HepG2 (cell line): ENCODE results near the gene USP9Y. TPM values are rescaled to one million over a fixed set of nuclear protein-coding genes. Genes with fewer than 3 reads are reported as not detected.

ENCODE experiments used
- ATAC-seq: fragments of 200-7000 bp; cut with Tn5 transposase; 3 replicates; pipeline ENCODE4 v1.9.1; 2020; ENCODE audit warnings: mild to moderate bottlenecking, moderate library complexity
- BruUV-seq: library from RNA; stranded (reverse); fragments of 400-500 nt; replicated peaks from 2 replicates; lab custom pipeline; 2021; lab: Mats Ljungman, UMichigan
- CTCF ChIA-PET: fragments of 300-600 bp; formaldehyde crosslinking; extraction: SDS; loops from one replicate; lab custom pipeline; 2021; ENCODE audit warnings: low total read pairs, inconsistent platforms, low intra/inter-chr PET ratio; lab: Yijun Ruan, JAX
- POLR2A ChIA-PET: fragments of 350-600 bp; sonication (Branson Sonifier 250); formaldehyde crosslinking; loops from one replicate; lab custom pipeline; 2020; ENCODE audit warnings: antibody characterized with exemption, inconsistent platforms; lab: Yijun Ruan, JAX
- DNase-seq: peaks from one replicate; pipeline ENCODE4 v3.0.0-alpha.2; 2015; ENCODE audit warnings: low spot score
- FAIRE-seq: peaks from 3 replicates; lab custom pipeline; 2011; peaks lifted over from hg19 to GRCh38; lab: Jason Lieb, UNC
- H2AFZ ChIP-seq: one replicate; pipeline ENCODE4 v1.6.1; 2011; ENCODE audit warnings: low read length, inconsistent platforms
- H3K27ac ChIP-seq: fragments of 300-600 bp; 3 replicates; pipeline ENCODE4 v1.8.0; 2011; ENCODE audit warnings: mixed run types, mild to moderate bottlenecking, mixed read lengths, low read length, inconsistent platforms; ENCODE audit not compliant: insufficient read depth; ENCODE audit errors: extremely low read length
- H3K27me3 ChIP-seq, 2 experiments: fragments of 200-600 bp in 1 of 2; 2 replicates in 1 of 2; 3 replicates in 1 of 2; pipeline versions ENCODE4 v1.6.0 to v1.8.0; 2011; ENCODE audit warnings: low read length in 2 of 2, mild to moderate bottlenecking in 2 of 2, moderate library complexity in 2 of 2, inconsistent platforms in 1 of 2; ENCODE audit not compliant: insufficient read depth in 2 of 2, control insufficient read depth in 1 of 2
- H3K36me3 ChIP-seq, 2 experiments: fragments of 200-600 bp in 1 of 2; replicated peaks in 1 of 2; 2 replicates in 1 of 2; 3 replicates in 1 of 2; pipeline versions ENCODE4 v1.5.1 to v1.8.0; 2011; ENCODE audit warnings: low read length in 2 of 2, inconsistent platforms in 1 of 2; ENCODE audit not compliant: insufficient read depth in 2 of 2, control insufficient read depth in 1 of 2
- H3K4me1 ChIP-seq: 2 replicates; pipeline ENCODE4 v1.5.1; 2012; ENCODE audit warnings: low read length, inconsistent platforms; ENCODE audit not compliant: insufficient read depth
- H3K4me2 ChIP-seq: 2 replicates; pipeline ENCODE4 v1.6.0; 2011; ENCODE audit warnings: low read depth, low read length, inconsistent platforms
- H3K4me3 ChIP-seq, 3 experiments: fragments of 200-600 bp in 1 of 3; sonication (generic), shearing (Covaris generic) in 1 of 3; replicated peaks in 1 of 3; 2 replicates each; pipeline ENCODE4 v1.5.1; 2011 to 2016; ENCODE audit warnings: low read length in 3 of 3, inconsistent platforms in 2 of 3, low read depth in 2 of 3, mild to moderate bottlenecking in 2 of 3, control low read depth in 1 of 3, mixed read lengths in 1 of 3; ENCODE audit not compliant: insufficient read depth in 1 of 3
- H3K79me2 ChIP-seq: one replicate; pipeline ENCODE4 v1.6.1; 2011; ENCODE audit warnings: low read length, inconsistent platforms; ENCODE audit not compliant: insufficient read depth
- H3K9ac ChIP-seq: 2 replicates; pipeline ENCODE4 v1.6.0; 2011; ENCODE audit warnings: mild to moderate bottlenecking, low read depth, low read length, inconsistent platforms; ENCODE audit not compliant: insufficient read depth
- H3K9me3 ChIP-seq: 2 replicates; pipeline ENCODE4 v1.5.1; 2012; ENCODE audit warnings: mild to moderate bottlenecking, low read length
- H4K20me1 ChIP-seq: 2 replicates; pipeline ENCODE4 v1.6.0; 2011; ENCODE audit warnings: inconsistent platforms, mild to moderate bottlenecking, low read length, moderate library complexity; ENCODE audit not compliant: insufficient read depth
- ARNTL ChIP-seq: sonication (generic); formaldehyde crosslinking; IDR thresholded peaks from 2 replicates; pipeline ENCODE4 v1.4.0; 2020; ENCODE audit warnings: mild to moderate bottlenecking, missing genetic modification reagents
- BORCS8-MEF2B ChIP-seq: sonication (generic); formaldehyde crosslinking; IDR thresholded peaks from 2 replicates; pipeline ENCODE4 v1.8.0; 2022; ENCODE audit warnings: mild to moderate bottlenecking, missing genetic modification reagents
- ISL2 ChIP-seq: sonication (generic); formaldehyde crosslinking; IDR thresholded peaks from 2 replicates; pipeline ENCODE4 v1.5.0; 2020; ENCODE audit warnings: missing genetic modification reagents
- PAX8 ChIP-seq: sonication (generic); formaldehyde crosslinking; IDR thresholded peaks from 2 replicates; pipeline ENCODE4 v1.8.0; 2022; ENCODE audit warnings: mild to moderate bottlenecking, missing genetic modification reagents, borderline replicate concordance
- SAFB2 ChIP-seq: sonication (generic); formaldehyde crosslinking; IDR thresholded peaks from 2 replicates; pipeline ENCODE4 v1.5.1; 2020; ENCODE audit warnings: missing genetic modification reagents, low read depth, mild to moderate bottlenecking, borderline replicate concordance
- SIX4 ChIP-seq: sonication (generic); formaldehyde crosslinking; IDR thresholded peaks from 2 replicates; pipeline ENCODE4 v1.4.0; 2020; ENCODE audit warnings: missing genetic modification reagents
- SMAD1 ChIP-seq: sonication (generic); formaldehyde crosslinking; IDR thresholded peaks from 2 replicates; pipeline ENCODE4 v1.4.0; 2020; ENCODE audit warnings: missing genetic modification reagents, low read depth, mild to moderate bottlenecking, borderline replicate concordance
- SOX13 ChIP-seq, 3 experiments: fragments of 450-650 bp in 1 of 3; sonication (generic) in 1 of 3; formaldehyde crosslinking in 1 of 3; IDR thresholded peaks in 2 of 3; conservative IDR thresholded peaks in 1 of 3; 2 replicates each; pipeline versions ENCODE4 v1.5.0 to v1.6.1; 2016 to 2020; ENCODE audit warnings: antibody characterized with exemption in 1 of 3, mild to moderate bottlenecking in 1 of 3, missing compliant biosample characterization in 1 of 3, missing genetic modification reagents in 1 of 3, moderate library complexity in 1 of 3
- SOX5 ChIP-seq: IDR thresholded peaks from 2 replicates; pipeline ENCODE4 v1.6.1; 2016; ENCODE audit warnings: borderline replicate concordance
- THYN1 ChIP-seq: sonication (generic); formaldehyde crosslinking; IDR thresholded peaks from 2 replicates; pipeline ENCODE4 v1.8.1; 2023; ENCODE audit warnings: low read depth, mild to moderate bottlenecking, moderate library complexity, missing genetic modification reagents, borderline replicate concordance
- ZNF337 ChIP-seq: sonication (generic); formaldehyde crosslinking; IDR thresholded peaks from 2 replicates; pipeline ENCODE4 v1.5.1; 2020; ENCODE audit warnings: missing genetic modification reagents, low read depth, mild to moderate bottlenecking, borderline replicate concordance
- ZNF547 ChIP-seq: sonication (generic); formaldehyde crosslinking; IDR thresholded peaks from 2 replicates; pipeline ENCODE4 v1.5.1; 2020; ENCODE audit warnings: mild to moderate bottlenecking, missing genetic modification reagents
- ZNF619 ChIP-seq: sonication (generic); formaldehyde crosslinking; IDR thresholded peaks from 2 replicates; pipeline ENCODE4 v1.4.0; 2020; ENCODE audit warnings: mild to moderate bottlenecking, missing genetic modification reagents
- WGBS: methylation state at CpG from one replicate; pipeline ENCODE4 v1.1.6; 2017; ENCODE audit warnings: low lambda C conversion rate; 5-methylcytosine and 5-hydroxymethylcytosine counted together
- in situ Hi-C: cut with HindIII; loops from 2 replicates; pipeline ENCODE4 v1.10.0; 2017; ENCODE audit warnings: low pct_unique_long_range_greater_than_20kb; ENCODE audit not compliant: extremely low pct_ligation_motif_present
- intact Hi-C: fragments of 100-400 bp; cut with micrococcal nuclease; formaldehyde crosslinking; loops from one replicate; pipeline ENCODE4 v1.10.0; 2022; ENCODE audit not compliant: unreplicated experiment
- polyA plus RNA-seq, 8 experiments: library from polyadenylated mRNA; depleted of rRNA in 3 of 8; stranded (reverse) in 7 of 8; unstranded in 1 of 8; fragments of >200 nt; fragmentation: Illumina TruSeq in 4 of 8; extraction: Trizol in 4 of 8; gene quantifications; 2 replicates each; pipeline versions ENCODE4 v1.2.1 to v1.2.3, GENCODE V29; 2011 to 2016; ENCODE audit warnings: low read depth in 4 of 8, missing spikeins in 1 of 8, mixed read lengths in 1 of 8; ENCODE audit not compliant: insufficient read depth in 1 of 8
- total RNA-seq, 5 experiments: library from RNA; depleted of rRNA; stranded (reverse); fragments of >200 nt; fragmentation: Illumina TruSeq; extraction: Trizol; gene quantifications; 2 replicates each; pipeline ENCODE4 v1.2.3, GENCODE V29; 2016; ENCODE audit warnings: low read depth in 1 of 5
- TF ChIP-seq, protein P1 (sequence below): sonication (generic); formaldehyde crosslinking; IDR thresholded peaks from 2 replicates; pipeline ENCODE4 v1.4.0; 2020; ENCODE audit warnings: missing genetic modification reagents
- TF ChIP-seq, protein P2 (sequence below): sonication (generic); formaldehyde crosslinking; IDR thresholded peaks from 2 replicates; pipeline ENCODE4 v1.5.0; 2020; ENCODE audit warnings: missing genetic modification reagents
- TF ChIP-seq, protein P3 (sequence below): IDR thresholded peaks from 2 replicates; pipeline ENCODE4 v1.6.1; 2016; ENCODE audit warnings: mild to moderate bottlenecking
- TF ChIP-seq, protein P4 (sequence below): sonication (generic); formaldehyde crosslinking; IDR thresholded peaks from 2 replicates; pipeline ENCODE4 v1.8.1; 2023; ENCODE audit warnings: mild to moderate bottlenecking, moderate library complexity, missing genetic modification reagents
- TF ChIP-seq, protein P5 (sequence below): sonication (generic); formaldehyde crosslinking; IDR thresholded peaks from 2 replicates; pipeline ENCODE4 v1.4.0; 2020; ENCODE audit warnings: mild to moderate bottlenecking, missing genetic modification reagents

The USP9Y gene
- total and polyA plus RNA-seq, 2 of the 13 experiments (the other 11 are each of a cell fraction or from before 2014, with no cell fraction given) = 14.6 to 41.9 TPM

DNA sequence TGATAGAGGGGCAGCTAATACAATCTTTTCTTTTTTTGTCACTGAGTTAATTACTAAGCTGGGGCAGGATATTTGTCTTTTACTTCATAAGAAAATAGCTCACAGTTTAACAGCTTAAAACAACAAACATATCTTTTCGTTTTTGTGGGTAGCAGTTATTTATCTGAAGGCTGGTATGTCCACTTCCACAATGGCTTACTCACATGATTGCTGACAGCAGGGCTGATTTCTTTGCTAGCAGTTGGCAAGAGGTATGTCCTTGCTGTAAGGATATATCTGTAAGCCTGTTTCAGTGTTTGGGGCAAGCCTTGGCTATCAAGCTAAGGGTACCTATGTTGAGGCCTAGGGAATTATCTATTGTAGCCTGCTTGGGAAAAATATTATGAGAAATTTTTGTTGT, 1.1 kb downstream of the USP9Y start:
- peaks cover 0 to 1% of the 10 kb centered on the region in 2 experiments; a peak in 1 of 5 replicates for H3K36me3 ChIP-seq
- FAIRE-seq = no peak
- H3K4me1 ChIP-seq = peaks cover 77% of the 10 kb centered on the region
- ATAC-seq = no peak; the same call in 2 of the 3 replicates
- no peak overlapping the region for H3K4me3 ChIP-seq
- no peak overlapping the region for H3K9ac ChIP-seq
- in situ Hi-C loops = no loop called here
- no peaks in the 10 kb centered on the region for H3K9me3 ChIP-seq
- no peaks in the 10 kb centered on the region for H3K27me3 ChIP-seq
- H3K27ac ChIP-seq = peak overlapping the region; percentile 35
- no peak overlapping the region for H2AFZ ChIP-seq
- H3K4me2 ChIP-seq = no peak overlapping the region
- H3K79me2 ChIP-seq = peaks cover 4% of the 10 kb centered on the region
- TF ChIP-seq, protein P1, sequence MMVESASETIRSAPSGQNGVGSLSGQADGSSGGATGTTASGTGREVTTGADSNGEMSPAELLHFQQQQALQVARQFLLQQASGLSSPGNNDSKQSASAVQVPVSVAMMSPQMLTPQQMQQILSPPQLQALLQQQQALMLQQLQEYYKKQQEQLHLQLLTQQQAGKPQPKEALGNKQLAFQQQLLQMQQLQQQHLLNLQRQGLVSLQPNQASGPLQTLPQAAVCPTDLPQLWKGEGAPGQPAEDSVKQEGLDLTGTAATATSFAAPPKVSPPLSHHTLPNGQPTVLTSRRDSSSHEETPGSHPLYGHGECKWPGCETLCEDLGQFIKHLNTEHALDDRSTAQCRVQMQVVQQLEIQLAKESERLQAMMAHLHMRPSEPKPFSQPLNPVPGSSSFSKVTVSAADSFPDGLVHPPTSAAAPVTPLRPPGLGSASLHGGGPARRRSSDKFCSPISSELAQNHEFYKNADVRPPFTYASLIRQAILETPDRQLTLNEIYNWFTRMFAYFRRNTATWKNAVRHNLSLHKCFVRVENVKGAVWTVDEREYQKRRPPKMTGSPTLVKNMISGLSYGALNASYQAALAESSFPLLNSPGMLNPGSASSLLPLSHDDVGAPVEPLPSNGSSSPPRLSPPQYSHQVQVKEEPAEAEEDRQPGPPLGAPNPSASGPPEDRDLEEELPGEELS (CRISPR knock-in tag) = peak; percentile 18; the same call in 1 of the 2 replicates
- TF ChIP-seq ZNF337 (CRISPR knock-in tag) (no peak), SOX5 (CRISPR knock-in tag) (peak; percentile 53; the same call in 1 of the 2 replicates), ZNF619 (no peak), BORCS8-MEF2B (CRISPR knock-in tag) (no peak), THYN1 (CRISPR knock-in tag) (no peak), SAFB2 (no peak), SOX13 (IDR thresholded peaks at IDR 0.05) (no peak), SOX13 (CRISPR knock-in tag; conservative IDR thresholded peaks at IDR 0.05 in 1 of 2, IDR thresholded peaks at IDR 0.05 in 1 of 2) (peak in 1 of 2 experiments; percentile 28; a peak in 1 of 4 replicates), ARNTL (CRISPR knock-in tag) (no peak), ISL2 (CRISPR knock-in tag) (no peak), PAX8 (no peak), SMAD1 (CRISPR knock-in tag) (no peak), SIX4 (CRISPR knock-in tag) (no peak), ZNF547 (CRISPR knock-in tag) (no peak)
- TF ChIP-seq, protein P2, sequence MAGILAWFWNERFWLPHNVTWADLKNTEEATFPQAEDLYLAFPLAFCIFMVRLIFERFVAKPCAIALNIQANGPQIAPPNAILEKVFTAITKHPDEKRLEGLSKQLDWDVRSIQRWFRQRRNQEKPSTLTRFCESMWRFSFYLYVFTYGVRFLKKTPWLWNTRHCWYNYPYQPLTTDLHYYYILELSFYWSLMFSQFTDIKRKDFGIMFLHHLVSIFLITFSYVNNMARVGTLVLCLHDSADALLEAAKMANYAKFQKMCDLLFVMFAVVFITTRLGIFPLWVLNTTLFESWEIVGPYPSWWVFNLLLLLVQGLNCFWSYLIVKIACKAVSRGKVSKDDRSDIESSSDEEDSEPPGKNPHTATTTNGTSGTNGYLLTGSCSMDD (CRISPR knock-in tag) = no peak
- TF ChIP-seq, protein P3, sequence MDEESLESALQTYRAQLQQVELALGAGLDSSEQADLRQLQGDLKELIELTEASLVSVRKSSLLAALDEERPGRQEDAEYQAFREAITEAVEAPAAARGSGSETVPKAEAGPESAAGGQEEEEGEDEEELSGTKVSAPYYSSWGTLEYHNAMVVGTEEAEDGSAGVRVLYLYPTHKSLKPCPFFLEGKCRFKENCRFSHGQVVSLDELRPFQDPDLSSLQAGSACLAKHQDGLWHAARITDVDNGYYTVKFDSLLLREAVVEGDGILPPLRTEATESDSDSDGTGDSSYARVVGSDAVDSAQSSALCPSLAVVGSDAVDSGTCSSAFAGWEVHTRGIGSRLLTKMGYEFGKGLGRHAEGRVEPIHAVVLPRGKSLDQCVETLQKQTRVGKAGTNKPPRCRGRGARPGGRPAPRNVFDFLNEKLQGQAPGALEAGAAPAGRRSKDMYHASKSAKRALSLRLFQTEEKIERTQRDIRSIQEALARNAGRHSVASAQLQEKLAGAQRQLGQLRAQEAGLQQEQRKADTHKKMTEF (CRISPR knock-in tag) = no peak
- TF ChIP-seq, protein P4, sequence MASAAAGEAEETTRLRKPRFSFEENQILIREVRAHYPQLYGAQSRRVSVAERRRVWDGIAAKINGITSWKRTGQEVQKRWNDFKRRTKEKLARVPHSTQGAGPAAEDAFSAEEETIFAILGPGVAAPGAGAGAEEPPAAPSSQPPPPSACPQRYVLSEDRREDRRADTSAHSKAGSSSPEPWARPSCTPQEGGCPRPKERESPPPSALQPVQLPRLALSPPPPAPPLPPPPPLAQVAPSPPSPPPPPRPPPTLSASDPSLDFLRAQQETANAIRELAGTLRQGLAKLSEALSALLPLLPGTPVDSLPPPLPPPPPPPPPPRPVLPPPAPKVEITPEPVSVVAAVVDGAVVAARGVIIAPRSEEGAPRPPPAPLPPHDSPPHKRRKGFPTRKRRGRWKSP (CRISPR knock-in tag) = no peak
- TF ChIP-seq, protein P5, sequence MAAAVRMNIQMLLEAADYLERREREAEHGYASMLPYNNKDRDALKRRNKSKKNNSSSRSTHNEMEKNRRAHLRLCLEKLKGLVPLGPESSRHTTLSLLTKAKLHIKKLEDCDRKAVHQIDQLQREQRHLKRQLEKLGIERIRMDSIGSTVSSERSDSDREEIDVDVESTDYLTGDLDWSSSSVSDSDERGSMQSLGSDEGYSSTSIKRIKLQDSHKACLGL (CRISPR knock-in tag) = no peak
- DNase-seq = peak; percentile 32
- ChIA-PET CTCF (no interaction called here), POLR2A (no interaction called here)
- BruUV-seq = no TSS peak
- H4K20me1 ChIP-seq = no peaks in the 10 kb centered on the region
- intact Hi-C loops = loop anchor here (5.0 kb wide), 1 partner anchor 40 kb away; no protein-coding TSS in a partner anchor
- 30% methylated on average over 1 of the region's 1 CpG for WGBS
